ENCODE measurements around the gene KLHL5. TPM values are rescaled to one million over a fixed set of nuclear protein-coding genes. Genes with fewer than 3 reads are reported as not detected.

KLHL5 gene
- 90.0 and 95.5 TPM in 2 replicates for total RNA-seq
- 44.4 TPM for total RNA-seq (2013)
- polyA plus RNA-seq: 22.6 and 33.3 TPM in 2 replicates
- 25.3 and 43.4 TPM in 2 replicates for polyA minus RNA-seq

- Mint-ChIP-seq H3K4me1 (peaks cover 36% of the 10 kb centered on the region), H3K9me3 (ENCODE audit: insufficient read depth) (no peaks in the 10 kb centered on the region), H3K27me3 (no peaks in the 10 kb centered on the region), H3K27ac (peak within 1 kb of the TSS; percentile 50), H3K4me3 (peak within 1 kb of the TSS; percentile 17)
- ChIA-PET CTCF (interaction anchor here (1.9 kb wide), 1 partner anchor 18 kb away, joined by 6 read pairs; no protein-coding TSS in a partner anchor), POLR2A (no interaction called here)
- 60% methylated on average over 2 of the region's 7 CpGs for WGBS (ENCODE audit: insufficient coverage)
- H3K27me3 ChIP-seq (replicated peaks in 1 of 4; ENCODE audit: control extremely low read depth in 1 of 4, control insufficient read depth in 3 of 4, insufficient read depth in 4 of 4, low read length in 3 of 4): no peaks in the 10 kb centered on the region
- intact Hi-C loops (cut with micrococcal nuclease): loop anchor here (5.0 kb wide), 1 partner anchor 45 kb away; no protein-coding TSS in a partner anchor
- peaks cover 10 to 23% of the 10 kb centered on the region in 2 donors for H3K4me1 ChIP-seq (ENCODE audit: control insufficient read depth in 2 of 2, insufficient read depth in 2 of 2, low read length in 2 of 2)
- H3K27ac ChIP-seq (ENCODE audit: low read length in 2 of 2): no peak within 1 kb of the TSS
- peaks cover 0 to 3% of the 10 kb centered on the region in 2 experiments for H3K36me3 ChIP-seq (replicated peaks in 1 of 2; ENCODE audit: control extremely low read depth in 1 of 2, control insufficient read depth in 1 of 2, extremely low read depth in 1 of 2, insufficient read depth in 2 of 2, low read length in 1 of 2)
- DNase-seq: no peak
- TF ChIP-seq CTCF (IDR thresholded peaks at IDR 0.05): no peak
- TF ChIP-seq EZH2 (IDR thresholded peaks at IDR 0.05; ENCODE audit: borderline replicate concordance, insufficient read depth, low read depth, low read length, poor library complexity, severe bottlenecking): no peak
- H3K9ac ChIP-seq (ENCODE audit: low read length): no peak within 1 kb of the TSS
- peaks cover 92% of the 10 kb centered on the region for H3K79me2 ChIP-seq (ENCODE audit: control insufficient read depth, insufficient read depth, low read length)
- H4K20me1 ChIP-seq (ENCODE audit: control insufficient read depth, insufficient read depth, low read length, poor library complexity, severe bottlenecking): peaks cover 55% of the 10 kb centered on the region
- H3K4me3 ChIP-seq (ENCODE audit: control extremely low read depth in 1 of 5, extremely low read depth in 1 of 5, insufficient read depth in 1 of 5, low read depth in 2 of 5, low read length in 4 of 5): no peak within 1 kb of the TSS
- no peaks in the 10 kb centered on the region for H3K9me3 ChIP-seq (ENCODE audit: control extremely low read depth in 1 of 3, control insufficient read depth in 2 of 3, insufficient read depth in 1 of 3, low read length in 2 of 3)
- H2AFZ ChIP-seq (ENCODE audit: insufficient read depth, low read depth, low read length, poor library complexity, severe bottlenecking): no peak within 1 kb of the TSS
- no peak for ATAC-seq (ENCODE audit: low read depth)
- peak within 1 kb of the TSS; percentile 13 for H3K4me2 ChIP-seq (replicated peaks; ENCODE audit: low read depth, low read length, poor library complexity, severe bottlenecking)
Observed at GRCh38 chr4:39062094-39062769, at the start of gene KLHL5. TSS of gene KLHL5 (plus strand) at chr4:39062232. CDS start at chr4:39062653, 421 bp downstream.

- no CpG with 5 or more reads among the region's 2 CpGs for WGBS (ENCODE audit: insufficient coverage)
- POLR2A ChIA-PET: interaction anchor here (0.8 kb wide), 1 partner anchor 29 kb away, joined by 3 read pairs; no protein-coding TSS in a partner anchor
- Histone ChIP-seq H3K4me1 (ENCODE audit: control insufficient read depth in 2 of 2, insufficient read depth in 2 of 2, low read length in 2 of 2) (peaks cover 0 to 14% of the 10 kb centered on the region in 2 donors), H3K79me2 (ENCODE audit: control insufficient read depth, insufficient read depth, low read length) (peaks cover 82% of the 10 kb centered on the region), H3K9me3 (ENCODE audit: control extremely low read depth in 1 of 3, control insufficient read depth in 2 of 3, insufficient read depth in 1 of 3, low read length in 2 of 3) (peaks cover 9 to 42% (median 20%) of the 10 kb centered on the region in 3 donors), H2AFZ (ENCODE audit: insufficient read depth, low read depth, low read length, poor library complexity, severe bottlenecking) (no peak overlapping the region), H3K36me3 (replicated peaks in 1 of 2; ENCODE audit: control extremely low read depth in 1 of 2, control insufficient read depth in 1 of 2, extremely low read depth in 1 of 2, insufficient read depth in 2 of 2, low read length in 1 of 2) (peaks cover 5 to 32% of the 10 kb centered on the region in 2 experiments), H3K4me3 (ENCODE audit: control extremely low read depth in 1 of 5, extremely low read depth in 1 of 5, insufficient read depth in 1 of 5, low read depth in 2 of 5, low read length in 4 of 5) (no peak overlapping the region), H3K9ac (ENCODE audit: low read length) (no peak overlapping the region), H3K4me2 (replicated peaks; ENCODE audit: low read depth, low read length, poor library complexity, severe bottlenecking) (no peak overlapping the region), H4K20me1 (ENCODE audit: control insufficient read depth, insufficient read depth, low read length, poor library complexity, severe bottlenecking) (peaks cover 4% of the 10 kb centered on the region), H3K27me3 (replicated peaks in 1 of 4; ENCODE audit: control extremely low read depth in 1 of 4, control insufficient read depth in 3 of 4, insufficient read depth in 4 of 4, low read length in 3 of 4) (no peaks in the 10 kb centered on the region), H3K27ac (ENCODE audit: low read length in 2 of 2) (no peak overlapping the region)
- DNase-seq (no peak), ATAC-seq (ENCODE audit: low read depth) (no peak)
- peaks cover 15% of the 10 kb centered on the region for H3K9me3 Mint-ChIP-seq (ENCODE audit: insufficient read depth)
- peaks cover 30% of the 10 kb centered on the region for H3K4me1 Mint-ChIP-seq
- TF ChIP-seq CTCF (IDR thresholded peaks at IDR 0.05) (no peak), EZH2 (IDR thresholded peaks at IDR 0.05; ENCODE audit: borderline replicate concordance, insufficient read depth, low read depth, low read length, poor library complexity, severe bottlenecking) (no peak)
- CTCF ChIA-PET: no interaction called here
- intact Hi-C loops (cut with micrococcal nuclease): no loop called here
- H3K27ac Mint-ChIP-seq: no peak overlapping the region
- H3K27me3 Mint-ChIP-seq: no peaks in the 10 kb centered on the region
- H3K4me3 Mint-ChIP-seq: no peak overlapping the region
Observed at GRCh38 chr4:39014028-39014427, 48.0 kb upstream of the KLHL5 start.
